ENCODE data around the gene ASRGL1.

DNA sequence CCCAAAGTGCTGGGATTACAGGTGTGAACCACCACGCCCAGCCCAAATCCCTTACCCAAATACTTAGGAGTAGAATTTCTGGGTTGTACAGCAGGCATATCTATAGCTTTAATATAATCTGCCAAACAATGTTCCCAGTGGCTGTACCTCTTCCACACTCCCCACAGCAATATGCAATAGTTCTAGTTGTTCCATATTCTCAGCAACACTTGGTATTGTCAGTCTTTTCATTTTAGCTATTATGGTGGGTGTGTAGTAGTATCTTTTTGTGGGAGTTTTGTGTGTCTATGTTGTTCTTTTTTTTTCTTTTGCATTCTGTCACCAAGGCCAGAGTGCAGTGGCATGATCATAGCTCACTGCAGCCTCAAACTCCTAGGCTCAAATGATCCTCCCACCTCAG is 100.4 kb downstream of the ASRGL1 start:
- TF ChIP-seq EZH2 (IDR thresholded peaks at IDR 0.05; ENCODE audit: borderline replicate concordance, low read depth, low read length, poor library complexity, severe bottlenecking) = no peak
- TF ChIP-seq, protein P1, sequence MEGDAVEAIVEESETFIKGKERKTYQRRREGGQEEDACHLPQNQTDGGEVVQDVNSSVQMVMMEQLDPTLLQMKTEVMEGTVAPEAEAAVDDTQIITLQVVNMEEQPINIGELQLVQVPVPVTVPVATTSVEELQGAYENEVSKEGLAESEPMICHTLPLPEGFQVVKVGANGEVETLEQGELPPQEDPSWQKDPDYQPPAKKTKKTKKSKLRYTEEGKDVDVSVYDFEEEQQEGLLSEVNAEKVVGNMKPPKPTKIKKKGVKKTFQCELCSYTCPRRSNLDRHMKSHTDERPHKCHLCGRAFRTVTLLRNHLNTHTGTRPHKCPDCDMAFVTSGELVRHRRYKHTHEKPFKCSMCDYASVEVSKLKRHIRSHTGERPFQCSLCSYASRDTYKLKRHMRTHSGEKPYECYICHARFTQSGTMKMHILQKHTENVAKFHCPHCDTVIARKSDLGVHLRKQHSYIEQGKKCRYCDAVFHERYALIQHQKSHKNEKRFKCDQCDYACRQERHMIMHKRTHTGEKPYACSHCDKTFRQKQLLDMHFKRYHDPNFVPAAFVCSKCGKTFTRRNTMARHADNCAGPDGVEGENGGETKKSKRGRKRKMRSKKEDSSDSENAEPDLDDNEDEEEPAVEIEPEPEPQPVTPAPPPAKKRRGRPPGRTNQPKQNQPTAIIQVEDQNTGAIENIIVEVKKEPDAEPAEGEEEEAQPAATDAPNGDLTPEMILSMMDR (conservative IDR thresholded peaks at IDR 0.05; ENCODE audit: low read depth, low read length) = no peak
